GM12878 (cell line): ENCODE measurements around the gene ZNF568. TPM values are rescaled to one million over a fixed set of nuclear protein-coding genes. Genes with fewer than 3 reads are reported as not detected.

Experiments
- ATAC-seq: fragments of 200-7000 bp; cut with Tn5 transposase; 3 replicates; pipeline ENCODE4 v1.9.1; 2020; ENCODE audit warnings: mild to moderate bottlenecking, moderate library complexity
- BruUV-seq: library from RNA; stranded (reverse); fragments of 400-500 nt; replicated peaks from 2 replicates; lab custom pipeline; 2021; lab: Mats Ljungman, UMichigan
- CTCF ChIA-PET: fragments of 300-600 bp; sonication (Branson Sonifier 250); formaldehyde crosslinking; extraction: SDS; loops from one replicate; lab custom pipeline; 2021; ENCODE audit warnings: inconsistent platforms; lab: Yijun Ruan, JAX
- POLR2A ChIA-PET: fragments of 350-600 bp; formaldehyde crosslinking; extraction: SDS; loops from one replicate; lab custom pipeline; 2021; ENCODE audit warnings: inconsistent platforms; lab: Charles Lee
- RAD21 ChIA-PET: fragments of 300-600 bp; sonication (Branson Sonifier 250); formaldehyde crosslinking; loops from one replicate; lab custom pipeline; 2023; ENCODE audit warnings: antibody characterized with exemption; ENCODE audit not compliant: unreplicated experiment; lab: Charles Lee
- SMC1A ChIA-PET: fragments of 300-600 bp; sonication (Branson Sonifier 250); formaldehyde crosslinking; loops from one replicate; lab custom pipeline; 2023; ENCODE audit not compliant: unreplicated experiment, uncharacterized antibody; lab: Charles Lee
- DNase-seq: peaks from one replicate; pipeline ENCODE4 v3.0.0-alpha.2; 2011; ENCODE audit warnings: low read depth, low spot score
- FAIRE-seq: peaks from 3 replicates; lab custom pipeline; 2011; peaks lifted over from hg19 to GRCh38; lab: Jason Lieb, UNC
- H2AFZ ChIP-seq: 2 replicates; pipeline ENCODE4 v1.6.0; 2011; ENCODE audit warnings: low read depth, low read length, control low read depth; ENCODE audit not compliant: control insufficient read depth
- H3K27ac ChIP-seq: 2 replicates; pipeline ENCODE4 v1.5.1; 2011; ENCODE audit warnings: control low read depth; ENCODE audit not compliant: control insufficient read depth, insufficient read depth
- H3K27me3 ChIP-seq, 2 experiments: replicated peaks in 1 of 2; 2 replicates each; pipeline versions ENCODE4 v1.6.0 to v1.6.1; 2011; ENCODE audit warnings: low read length in 1 of 2; ENCODE audit not compliant: control insufficient read depth in 2 of 2, insufficient read depth in 2 of 2
- H3K36me3 ChIP-seq, 2 experiments: 2 replicates each; pipeline ENCODE4 v1.5.1; 2011; ENCODE audit warnings: low read length in 1 of 2; ENCODE audit not compliant: control insufficient read depth in 2 of 2, insufficient read depth in 2 of 2
- H3K4me1 ChIP-seq: 2 replicates; pipeline ENCODE4 v1.6.1; 2011; ENCODE audit warnings: mild to moderate bottlenecking, low read length, moderate library complexity, mixed read lengths; ENCODE audit not compliant: control insufficient read depth, insufficient read depth
- H3K4me2 ChIP-seq: 2 replicates; pipeline ENCODE4 v1.6.0; 2011; ENCODE audit warnings: control low read depth; ENCODE audit not compliant: control insufficient read depth, insufficient read depth
- H3K4me3 ChIP-seq: fragments of 200-600 bp; sonication (generic); 2 replicates; pipeline ENCODE4 v1.5.1; 2016
- H3K79me2 ChIP-seq: 2 replicates; pipeline ENCODE4 v1.6.0; 2011; ENCODE audit warnings: low read length; ENCODE audit not compliant: control insufficient read depth, insufficient read depth
- H3K9ac ChIP-seq: 2 replicates; pipeline ENCODE4 v1.8.0; 2011; ENCODE audit warnings: low read length, control low read depth, mixed read lengths; ENCODE audit not compliant: control insufficient read depth, insufficient read depth
- H3K9me3 ChIP-seq: replicated peaks from 3 replicates; pipeline ENCODE4 v1.5.1; 2011; ENCODE audit warnings: mild to moderate bottlenecking, low read length; ENCODE audit not compliant: control insufficient read depth, insufficient read depth
- H4K20me1 ChIP-seq: 2 replicates; pipeline ENCODE4 v1.6.0; 2011; ENCODE audit not compliant: control insufficient read depth, insufficient read depth
- CBX3 ChIP-seq: fragments of 200-600 bp; sonication (generic); IDR thresholded peaks from 2 replicates; pipeline ENCODE4 v1.6.1; 2016; ENCODE audit warnings: low read depth, borderline replicate concordance
- CREM ChIP-seq: IDR thresholded peaks from 2 replicates; pipeline ENCODE4 v1.6.1; 2014; ENCODE audit warnings: antibody characterized with exemption, low read depth
- FOXK2 ChIP-seq: fragments of 450-650 bp; IDR thresholded peaks from 2 replicates; pipeline ENCODE4 v1.6.1; 2017; ENCODE audit warnings: mild to moderate bottlenecking, moderate library complexity
- HDAC6 ChIP-seq: fragments of 200-600 bp; sonication (generic); IDR thresholded peaks from one replicate; pipeline ENCODE4 v1.8.0; 2017; ENCODE audit warnings: antibody characterized with exemption; ENCODE audit not compliant: unreplicated experiment
- KAT2A ChIP-seq: conservative IDR thresholded peaks from 2 replicates; pipeline ENCODE4 v1.6.1; 2011; ENCODE audit warnings: low read depth, low read length; ENCODE audit not compliant: control insufficient read depth
- MTA3 ChIP-seq: IDR thresholded peaks from 2 replicates; pipeline ENCODE4 v1.6.1; 2012; ENCODE audit warnings: low read length, inconsistent platforms, borderline replicate concordance
- NBN ChIP-seq: fragments of 450-650 bp; IDR thresholded peaks from 2 replicates; pipeline ENCODE4 v1.6.1; 2016
- PAX5 ChIP-seq: IDR thresholded peaks from 2 replicates; pipeline ENCODE4 v1.6.1; 2011; ENCODE audit warnings: low read depth, low read length, borderline replicate concordance
- POLR2AphosphoS2 ChIP-seq: IDR thresholded peaks from 2 replicates; pipeline ENCODE4 v1.6.1; 2011; ENCODE audit warnings: low read depth, mild to moderate bottlenecking, low read length, improper control_type of control experiment, moderate library complexity
- SMC3 ChIP-seq: IDR thresholded peaks from 2 replicates; pipeline ENCODE4 v1.6.1; 2011; ENCODE audit warnings: low read length, improper control_type of control experiment, borderline replicate concordance
- SREBF1 ChIP-seq: IDR thresholded peaks from 2 replicates; pipeline ENCODE4 v1.6.1; 2012; ENCODE audit warnings: mild to moderate bottlenecking, low read length
- SRF ChIP-seq, 2 experiments: IDR thresholded peaks; 2 replicates each; pipeline ENCODE4 v1.6.1; 2011; ENCODE audit warnings: low read depth in 2 of 2, low read length in 2 of 2, mild to moderate bottlenecking in 1 of 2, moderate library complexity in 1 of 2
- TBL1XR1 ChIP-seq: IDR thresholded peaks from 2 replicates; pipeline ENCODE4 v1.6.1; 2012; ENCODE audit warnings: low read depth, low read length, improper control_type of control experiment
- TCF7 ChIP-seq: IDR thresholded peaks from 2 replicates; pipeline ENCODE4 v1.6.1; 2014; ENCODE audit warnings: antibody characterized with exemption, borderline replicate concordance
- WRNIP1 ChIP-seq: IDR thresholded peaks from 2 replicates; pipeline ENCODE4 v1.6.1; 2011; ENCODE audit warnings: low read depth, low read length, improper control_type of control experiment, borderline replicate concordance
- ZNF217 ChIP-seq: fragments of 450-650 bp; IDR thresholded peaks from 2 replicates; pipeline ENCODE4 v1.6.1; 2017; ENCODE audit warnings: antibody characterized with exemption, mild to moderate bottlenecking
- ZNF622 ChIP-seq: fragments of 450-650 bp; IDR thresholded peaks from 2 replicates; pipeline ENCODE4 v1.6.1; 2017; ENCODE audit warnings: mild to moderate bottlenecking, inconsistent platforms
- WGBS: methylation state at CpG from one replicate; pipeline ENCODE4 v1.1.6; 2016; ENCODE audit warnings: low lambda C conversion rate; ENCODE audit not compliant: insufficient replicate concordance, insufficient coverage; ENCODE audit errors: missing lambda C conversion rate; 5-methylcytosine and 5-hydroxymethylcytosine counted together
- in situ Hi-C: fragments of 300-500 bp; cut with MboI; formaldehyde crosslinking; loops from 9 replicates; pipeline ENCODE4 v1.14.3; 2018; ENCODE audit warnings: mixed read lengths
- intact Hi-C: fragments of 100-400 bp; cut with micrococcal nuclease; formaldehyde crosslinking; loops from one replicate; pipeline ENCODE4 v1.14.2; 2022; ENCODE audit not compliant: unreplicated experiment
- polyA plus RNA-seq, 11 experiments: library from polyadenylated mRNA; depleted of rRNA in 4 of 11; unstranded in 6 of 11; stranded (reverse) in 5 of 11; fragments of >200 nt; fragmentation: Nextera tagmentation in 4 of 11; fragmentation: Illumina TruSeq in 1 of 11; extraction: Ambion mirVana in 4 of 11; extraction: Trizol in 1 of 11; gene quantifications; 1 replicate in 1 of 11; 2 replicates in 10 of 11; pipeline versions ENCODE4 v1.2.1 to v1.2.3, GENCODE V29; 2011 to 2016; ENCODE audit warnings: inconsistent platforms in 2 of 11, missing spikeins in 2 of 11, low read depth in 1 of 11
- total RNA-seq, 4 experiments: library from RNA; depleted of rRNA in 3 of 4; stranded (reverse); fragments of >200 nt in 3 of 4; fragmentation: Illumina TruSeq in 1 of 4; extraction: Trizol in 1 of 4; gene quantifications; 2 replicates each; pipeline versions ENCODE4 v1.2.1 to v1.2.3, GENCODE V29; 2013 to 2021
- TF ChIP-seq, protein P1 (sequence below): fragments of 450-650 bp; IDR thresholded peaks from 2 replicates; pipeline ENCODE4 v1.6.1; 2017; ENCODE audit warnings: mild to moderate bottlenecking, moderate library complexity
- TF ChIP-seq, protein P2 (sequence below): IDR thresholded peaks from 2 replicates; pipeline ENCODE4 v1.6.1; 2011; ENCODE audit warnings: low read depth, mild to moderate bottlenecking, low read length, moderate library complexity, borderline replicate concordance; ENCODE audit errors: extremely low read depth

The ZNF568 gene
- total and polyA plus RNA-seq, 10 of the 15 experiments (the other 5 are each of a cell fraction or from before 2014, with no cell fraction given), result 0.16 to 0.77 (median 0.27) TPM

DNA sequence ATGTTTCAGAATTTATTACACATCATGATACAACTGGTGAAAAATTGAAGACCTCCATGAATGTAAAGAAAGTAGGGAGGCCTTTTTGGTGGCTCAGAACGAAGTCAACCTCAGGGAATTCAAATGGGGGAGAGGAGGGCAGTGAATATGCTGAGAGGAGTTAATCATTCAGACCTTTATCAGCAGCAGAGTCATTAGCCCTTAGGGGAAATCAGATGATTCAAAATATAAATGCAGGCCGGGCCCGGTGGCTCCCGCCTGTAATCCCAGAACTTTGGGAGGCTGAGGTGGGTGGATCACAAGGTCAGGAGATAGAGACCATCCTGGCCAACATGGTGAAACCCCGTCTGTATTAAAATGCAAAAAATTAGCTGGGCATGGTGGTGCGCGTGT, 81.7 kb downstream of the ZNF568 start:
- CTCF ChIA-PET, result no interaction called here
- TF ChIP-seq SRF (IDR thresholded peaks at IDR 0.05; ENCODE audit: low read depth in 2 of 2, low read length in 2 of 2), result no peak
- TF ChIP-seq MTA3, result no peak
- no peak for TF ChIP-seq WRNIP1
- no peak for TF ChIP-seq CREM
- TF ChIP-seq NBN, result no peak
- TF ChIP-seq CBX3, result no peak
- TF ChIP-seq TBL1XR1, result no peak
- TF ChIP-seq PAX5, result no peak
- TF ChIP-seq SMC3, result no peak
- no peak for TF ChIP-seq FOXK2
- TF ChIP-seq SREBF1, result no peak
- TF ChIP-seq HDAC6, result no peak
- no peak for TF ChIP-seq KAT2A
- TF ChIP-seq ZNF217, result no peak
- TF ChIP-seq TCF7, result no peak
- TF ChIP-seq, protein P1, sequence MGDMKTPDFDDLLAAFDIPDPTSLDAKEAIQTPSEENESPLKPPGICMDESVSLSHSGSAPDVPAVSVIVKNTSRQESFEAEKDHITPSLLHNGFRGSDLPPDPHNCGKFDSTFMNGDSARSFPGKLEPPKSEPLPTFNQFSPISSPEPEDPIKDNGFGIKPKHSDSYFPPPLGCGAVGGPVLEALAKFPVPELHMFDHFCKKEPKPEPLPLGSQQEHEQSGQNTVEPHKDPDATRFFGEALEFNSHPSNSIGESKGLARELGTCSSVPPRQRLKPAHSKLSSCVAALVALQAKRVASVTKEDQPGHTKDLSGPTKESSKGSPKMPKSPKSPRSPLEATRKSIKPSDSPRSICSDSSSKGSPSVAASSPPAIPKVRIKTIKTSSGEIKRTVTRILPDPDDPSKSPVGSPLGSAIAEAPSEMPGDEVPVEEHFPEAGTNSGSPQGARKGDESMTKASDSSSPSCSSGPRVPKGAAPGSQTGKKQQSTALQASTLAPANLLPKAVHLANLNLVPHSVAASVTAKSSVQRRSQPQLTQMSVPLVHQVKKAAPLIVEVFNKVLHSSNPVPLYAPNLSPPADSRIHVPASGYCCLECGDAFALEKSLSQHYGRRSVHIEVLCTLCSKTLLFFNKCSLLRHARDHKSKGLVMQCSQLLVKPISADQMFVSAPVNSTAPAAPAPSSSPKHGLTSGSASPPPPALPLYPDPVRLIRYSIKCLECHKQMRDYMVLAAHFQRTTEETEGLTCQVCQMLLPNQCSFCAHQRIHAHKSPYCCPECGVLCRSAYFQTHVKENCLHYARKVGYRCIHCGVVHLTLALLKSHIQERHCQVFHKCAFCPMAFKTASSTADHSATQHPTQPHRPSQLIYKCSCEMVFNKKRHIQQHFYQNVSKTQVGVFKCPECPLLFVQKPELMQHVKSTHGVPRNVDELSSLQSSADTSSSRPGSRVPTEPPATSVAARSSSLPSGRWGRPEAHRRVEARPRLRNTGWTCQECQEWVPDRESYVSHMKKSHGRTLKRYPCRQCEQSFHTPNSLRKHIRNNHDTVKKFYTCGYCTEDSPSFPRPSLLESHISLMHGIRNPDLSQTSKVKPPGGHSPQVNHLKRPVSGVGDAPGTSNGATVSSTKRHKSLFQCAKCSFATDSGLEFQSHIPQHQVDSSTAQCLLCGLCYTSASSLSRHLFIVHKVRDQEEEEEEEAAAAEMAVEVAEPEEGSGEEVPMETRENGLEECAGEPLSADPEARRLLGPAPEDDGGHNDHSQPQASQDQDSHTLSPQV, result no peak
- TF ChIP-seq, protein P2, sequence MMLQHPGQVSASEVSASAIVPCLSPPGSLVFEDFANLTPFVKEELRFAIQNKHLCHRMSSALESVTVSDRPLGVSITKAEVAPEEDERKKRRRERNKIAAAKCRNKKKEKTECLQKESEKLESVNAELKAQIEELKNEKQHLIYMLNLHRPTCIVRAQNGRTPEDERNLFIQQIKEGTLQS, result no peak
- no peak for TF ChIP-seq ZNF622
- no peak for TF ChIP-seq POLR2AphosphoS2
- FAIRE-seq, result no peak
- intact Hi-C loops (no loop called here), in situ Hi-C loops (no loop called here)
- no peaks in the 10 kb centered on the region for H3K4me1 ChIP-seq
- POLR2A ChIA-PET, result no interaction called here
- no peak overlapping the region for H2AFZ ChIP-seq
- H3K4me3 ChIP-seq, result no peak overlapping the region
- no peaks in the 10 kb centered on the region for H3K27me3 ChIP-seq
- ATAC-seq, result no peak
- no peaks in the 10 kb centered on the region; the same call in 1 of the 3 replicates for H3K9me3 ChIP-seq
- no TSS peak for BruUV-seq
- H3K79me2 ChIP-seq, result no peaks in the 10 kb centered on the region
- no peak overlapping the region for H3K4me2 ChIP-seq
- no peak overlapping the region for H3K9ac ChIP-seq
- H3K27ac ChIP-seq, result no peak overlapping the region
- H3K36me3 ChIP-seq, result no peaks in the 10 kb centered on the region
- no peaks in the 10 kb centered on the region for H4K20me1 ChIP-seq
- 79% methylated on average over 7 of the region's 7 CpGs for WGBS
- no peak for DNase-seq
- RAD21 ChIA-PET, result no interaction called here
- SMC1A ChIA-PET, result no interaction called here
